Smooth muscle cell of the brain vasculature (primary cell): ENCODE results near the gene CDH13.
"Not testable (repeated sequence)": the region's sequence is repeated elsewhere in the genome, so short reads cannot be mapped to it uniquely, and the experiment has no call there.

Experiments
- DNase-seq: peaks from one replicate; pipeline ENCODE4 v3.0.0-alpha.2; 2012; ENCODE audit warnings: low read depth, low spot score

Gene CDH13

GRCh38 chr16:82882982-82883835, 256.4 kb downstream of the CDH13 start:
- no peak for DNase-seq

DNA sequence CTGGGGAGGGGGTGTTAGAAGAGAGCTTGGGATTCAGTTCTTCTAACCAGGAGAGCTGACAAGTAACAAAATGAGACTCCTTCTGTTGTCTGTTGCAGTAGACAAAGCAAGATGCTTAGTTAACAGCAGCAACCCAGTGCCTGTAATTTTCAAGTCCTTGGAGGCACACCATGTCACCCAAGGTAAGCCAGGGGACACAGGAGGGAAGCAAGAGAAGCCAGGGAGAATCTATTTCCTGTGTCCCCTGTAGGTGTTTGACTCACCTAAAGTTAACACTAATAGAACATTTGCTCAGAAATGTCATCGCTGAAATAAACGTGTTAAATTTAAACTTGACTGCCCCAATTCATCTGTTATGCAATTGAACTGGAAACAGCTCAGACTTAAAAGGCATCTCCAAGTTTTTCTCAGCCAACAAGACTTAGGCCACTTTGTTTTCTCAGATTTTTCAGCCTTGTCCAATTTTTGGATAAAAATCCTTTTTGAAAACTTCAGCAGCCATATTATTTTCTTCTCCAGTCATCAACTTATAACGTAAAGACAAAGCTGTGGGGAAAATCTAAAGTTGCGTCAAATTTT, 257.6 kb downstream of the CDH13 start:
- no peak for DNase-seq

DNA sequence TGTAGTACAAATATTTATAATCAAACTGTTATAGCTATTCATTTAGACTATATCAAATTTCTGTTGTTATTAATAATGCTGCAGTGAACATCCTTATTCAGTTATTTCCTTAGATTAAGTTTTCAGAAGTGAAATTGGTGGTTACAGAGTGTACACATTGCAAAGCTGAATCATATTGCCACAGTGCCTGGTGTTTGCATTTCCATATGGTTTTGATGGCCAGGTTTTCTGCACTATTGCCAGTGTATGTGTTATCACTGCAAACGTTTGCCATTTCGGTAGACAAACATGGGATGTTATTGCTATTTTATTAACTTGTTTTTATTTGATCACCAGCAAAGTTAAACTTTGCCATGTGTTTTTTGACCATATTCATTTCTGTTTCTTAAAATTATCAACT, 259.4 kb downstream of the CDH13 start:
- DNase-seq, result no peak

GRCh38 chr16:82888591-82889001, 261.8 kb downstream of the CDH13 start:
- DNase-seq, result no peak

DNA sequence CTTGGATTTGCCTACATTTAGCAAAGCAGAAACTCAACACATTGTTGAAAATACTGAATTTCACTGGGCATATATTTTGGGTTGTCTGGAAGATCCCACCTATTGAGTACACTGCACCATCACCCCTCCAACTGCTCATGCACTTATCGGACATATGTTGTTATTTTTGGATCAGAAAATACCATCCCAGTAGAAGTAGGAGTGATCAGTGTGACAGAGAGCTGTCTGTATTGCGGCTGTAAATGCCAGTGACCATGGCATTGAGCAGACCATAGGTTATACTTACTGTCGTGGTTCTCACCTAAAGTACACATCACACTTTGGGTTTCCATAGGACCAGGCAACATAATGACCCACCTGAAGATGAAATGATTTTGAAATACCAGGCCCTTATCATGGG, 264.7 kb downstream of the CDH13 start:
- DNase-seq, result no peak

DNA sequence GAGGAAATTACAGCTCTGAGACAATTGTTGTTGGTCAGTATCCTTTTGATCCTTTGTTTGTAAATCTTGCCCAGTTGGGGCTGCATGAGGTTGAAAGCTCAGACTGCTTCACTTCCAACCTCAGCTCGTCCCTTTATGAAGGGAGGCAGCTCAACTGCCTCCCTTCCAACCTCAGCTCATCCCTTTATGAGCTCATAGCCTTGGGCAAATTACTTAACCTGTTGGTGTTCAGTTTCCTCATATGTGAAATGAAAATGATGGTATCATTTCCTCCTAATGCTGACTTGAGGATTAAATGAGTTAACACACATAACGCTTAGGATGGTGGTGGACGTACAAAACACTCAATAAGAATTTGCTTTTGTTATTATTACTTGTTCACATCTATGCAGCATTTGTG, 265.1 kb downstream of the CDH13 start:
- DNase-seq, result no peak

DNA sequence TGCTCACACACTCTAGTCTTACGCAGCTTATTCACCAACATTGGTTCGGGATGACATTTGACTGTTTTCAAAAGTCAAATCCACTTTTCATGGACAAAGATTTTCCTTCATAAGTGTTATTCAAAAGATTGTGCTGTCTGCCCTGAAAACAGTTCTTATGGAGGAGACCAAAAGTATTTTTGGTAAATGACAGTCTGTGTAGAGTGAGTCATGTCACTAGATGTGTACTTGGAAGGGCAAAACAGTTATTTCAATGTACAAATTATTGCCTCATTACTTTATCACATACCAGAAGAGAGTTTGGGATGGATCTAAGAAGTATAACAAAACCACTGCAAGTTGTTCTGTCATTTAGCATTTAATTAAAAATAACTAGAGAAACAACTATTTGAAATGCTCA, 265.6 kb downstream of the CDH13 start:
- no peak for DNase-seq

DNA sequence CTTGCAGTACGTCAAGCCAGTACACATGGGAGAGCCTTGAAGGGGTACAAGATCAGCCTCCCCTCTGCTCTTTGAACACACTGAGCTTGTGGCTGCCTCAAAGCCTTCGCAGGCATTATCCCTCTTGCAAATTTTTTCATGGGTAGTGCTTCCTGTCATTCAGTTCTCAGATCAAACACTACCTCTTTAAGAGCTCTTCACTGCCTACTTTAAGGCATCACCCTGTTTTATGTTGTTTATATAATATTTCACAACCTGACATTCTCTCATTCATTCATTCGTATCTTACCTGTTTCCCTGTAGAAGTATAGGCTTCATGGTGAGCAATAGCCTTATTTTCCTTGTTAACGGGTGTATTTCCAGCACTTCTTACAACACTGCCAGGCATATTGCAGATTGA, 269.1 kb downstream of the CDH13 start:
- no peak for DNase-seq

GRCh38 chr16:82899006-82899405, 272.2 kb downstream of the CDH13 start:
- DNase-seq, result no peak

GRCh38 chr16:82899731-82900450, 273.1 kb downstream of the CDH13 start:
- no peak for DNase-seq

GRCh38 chr16:82900559-82900958, 273.8 kb downstream of the CDH13 start:
- no peak for DNase-seq

GRCh38 chr16:82911925-82912324, 285.2 kb downstream of the CDH13 start:
- no peak for DNase-seq

- DNase-seq, result no peak
Measured at GRCh38 chr16:82915139-82915824, 288.5 kb downstream of the CDH13 start.

DNA sequence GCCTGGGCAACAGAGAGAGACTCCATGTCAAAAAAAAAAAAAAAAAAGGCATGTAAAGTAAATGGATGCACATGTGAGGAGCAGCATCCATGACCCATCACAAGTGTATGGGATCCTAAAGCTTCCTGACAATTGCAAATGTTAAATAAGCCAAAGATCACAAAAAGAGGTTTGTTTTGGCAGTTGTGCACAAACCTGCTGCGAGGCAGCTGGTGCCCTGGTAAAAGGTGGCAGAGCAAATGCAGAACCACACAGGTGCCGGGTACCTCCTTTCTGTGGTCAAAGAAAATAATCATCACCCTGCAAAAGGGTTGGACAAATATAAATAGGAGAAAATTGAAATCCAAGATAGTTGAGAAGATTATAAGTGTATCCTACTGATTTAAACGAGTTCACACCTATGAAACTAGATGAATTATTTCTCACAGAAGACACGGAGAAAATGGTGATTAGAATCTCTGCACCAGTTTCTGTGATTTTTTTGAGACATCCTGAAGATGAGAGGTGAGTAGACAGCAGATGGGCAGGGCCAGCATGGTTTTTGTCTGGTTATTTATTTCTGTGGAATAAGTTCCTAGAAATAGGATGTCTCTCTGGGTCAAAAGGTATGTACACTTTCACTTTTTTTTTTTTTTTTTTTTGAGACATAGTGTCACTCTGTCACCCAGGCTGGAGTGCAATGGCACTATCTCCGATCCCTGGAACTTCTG, 291.3 kb downstream of the CDH13 start:
- no peak for DNase-seq

DNA sequence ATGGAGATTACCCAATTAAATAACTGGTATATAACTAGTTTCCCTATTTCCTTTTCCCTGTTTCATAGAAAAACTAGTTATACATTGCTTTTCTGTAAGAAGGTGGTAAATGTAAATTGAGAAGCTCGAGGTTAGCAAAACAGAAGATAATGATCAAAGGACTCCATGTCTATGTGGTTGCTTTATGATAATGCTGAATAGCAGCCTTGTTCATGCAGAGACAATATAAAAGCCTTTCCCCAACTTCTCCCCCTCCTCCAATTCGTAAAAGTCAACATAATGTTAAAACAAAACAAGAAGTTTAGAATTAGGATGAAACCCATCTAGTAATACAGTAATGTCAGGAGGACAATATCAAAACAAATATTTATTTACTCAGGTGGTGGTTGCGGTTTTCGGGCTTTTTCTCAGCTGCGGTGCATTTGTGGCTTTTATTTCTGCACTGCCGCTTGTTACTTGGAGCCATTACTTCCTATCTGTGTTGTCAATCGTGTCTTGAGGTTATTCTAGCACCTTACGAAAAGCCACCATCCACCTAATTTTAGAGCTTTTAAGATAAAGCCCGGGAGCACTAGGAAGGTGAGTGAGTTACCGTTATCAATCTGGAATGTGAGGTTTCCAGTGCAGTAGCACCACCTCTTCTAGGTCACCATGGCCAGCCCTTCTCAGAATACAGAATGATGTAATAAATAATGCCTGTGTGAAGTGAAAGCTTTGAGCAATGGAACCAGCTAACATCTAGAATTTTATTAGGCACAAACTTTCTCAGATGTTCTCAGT, 297.5 kb downstream of the CDH13 start:
- DNase-seq, result no peak

DNA sequence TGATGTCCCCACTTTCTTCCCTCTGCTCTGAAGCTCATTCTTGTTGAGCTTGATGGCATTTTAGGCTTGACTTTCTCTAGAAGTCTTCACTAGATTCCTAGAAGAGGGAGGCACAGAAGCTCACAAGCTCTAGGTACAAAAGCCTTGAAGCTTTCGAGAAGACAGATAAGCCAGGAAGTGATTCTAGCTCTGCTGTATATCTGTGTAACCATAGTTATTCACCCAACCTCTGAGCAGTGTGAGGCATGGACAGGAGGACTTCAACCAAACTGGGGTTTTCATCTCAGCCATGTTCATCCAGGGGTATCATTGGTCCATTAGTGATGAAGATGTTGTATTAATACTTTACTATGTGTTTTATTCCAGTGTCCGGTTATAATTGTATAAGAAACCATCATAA, 299.7 kb downstream of the CDH13 start:
- no peak for DNase-seq

DNA sequence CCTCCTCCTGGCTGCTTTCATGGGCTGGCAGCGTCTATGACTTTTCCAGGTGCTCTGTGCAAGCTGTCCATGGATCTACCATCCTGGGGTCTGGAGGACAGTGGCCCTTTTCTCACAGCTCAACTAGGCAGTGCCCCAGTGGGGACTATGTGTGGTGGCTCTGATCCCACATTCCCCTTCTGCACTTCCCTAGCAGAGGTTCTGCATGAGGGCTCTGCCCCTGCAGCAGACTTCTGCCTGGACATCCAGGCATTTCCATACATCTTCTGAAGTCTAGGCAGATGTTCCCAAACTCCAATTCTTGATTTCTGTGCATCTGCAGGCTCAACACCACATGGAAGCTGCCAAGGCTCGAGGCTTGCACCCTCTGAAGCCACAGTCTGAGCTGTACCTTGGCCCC, 307.2 kb downstream of the CDH13 start:
- DNase-seq, result not testable (repeated sequence)

- no peak for DNase-seq
Measured at GRCh38 chr16:82935766-82936165, 309.0 kb downstream of the CDH13 start.

DNA sequence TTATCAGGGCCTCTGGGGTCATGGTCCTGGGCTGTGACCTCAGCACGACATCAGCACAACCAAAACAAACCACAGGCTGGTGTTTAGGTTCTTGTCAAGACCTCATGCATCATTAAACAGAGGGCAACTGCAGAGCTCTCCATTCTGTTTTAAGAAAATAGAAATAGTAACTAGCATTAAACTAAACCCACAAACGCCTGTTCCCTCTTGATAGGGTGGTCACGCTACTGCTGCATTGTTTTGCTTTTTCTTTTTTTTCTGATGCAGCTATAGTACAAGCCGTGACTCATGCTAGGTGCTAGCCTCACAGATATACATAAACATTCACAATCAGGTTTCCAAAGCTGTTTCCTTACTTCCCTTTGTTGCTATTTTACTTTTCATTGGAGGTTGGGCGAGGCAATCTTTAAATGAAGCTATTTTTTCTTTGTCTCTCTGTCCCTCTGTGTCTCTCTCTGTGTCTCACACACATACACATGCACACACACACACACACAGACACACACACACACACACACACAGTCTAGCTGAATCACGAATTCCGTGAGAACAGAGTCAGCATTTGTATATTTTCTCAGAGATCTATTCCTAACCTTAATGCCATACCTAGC, 310.3 kb downstream of the CDH13 start:
- DNase-seq, result peak; percentile 18

DNA sequence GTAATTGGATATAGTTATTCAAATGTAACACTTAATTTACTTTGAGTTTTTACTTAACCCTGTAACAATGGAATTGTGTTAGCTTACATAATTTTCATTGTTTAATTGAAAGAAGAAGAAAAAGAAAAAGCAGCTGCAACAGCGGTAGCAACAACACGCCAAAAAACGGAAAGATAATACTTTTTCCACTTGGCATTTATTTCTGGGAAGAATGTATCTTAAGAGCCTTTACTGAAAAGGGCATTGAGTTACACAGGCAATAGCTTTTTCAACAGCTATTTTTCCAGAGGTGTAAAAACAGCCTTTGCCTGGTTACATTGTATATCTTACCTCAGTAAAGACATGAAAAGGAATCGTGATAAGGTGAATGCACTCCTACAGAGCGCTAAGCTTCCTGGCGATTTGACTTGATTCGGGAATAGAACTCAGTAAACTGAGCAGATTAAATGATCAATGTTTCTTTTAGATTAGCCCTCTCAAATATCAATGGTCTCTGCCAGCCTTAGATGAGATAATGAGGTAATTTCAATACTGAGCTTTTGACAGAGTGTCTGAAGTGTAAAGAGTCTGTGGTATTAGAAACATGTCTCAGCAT, 311.3 kb downstream of the CDH13 start:
- no peak for DNase-seq
